OCI-LY7 (cell line): Measurements from ENCODE around the gene ETNPPL. TPM values are rescaled to one million over a fixed set of nuclear protein-coding genes. Genes with fewer than 3 reads are reported as not detected.

Experiments used
- BruUV-seq: library from RNA; stranded (reverse); fragments of 400-500 nt; replicated peaks from 2 replicates; lab custom pipeline; 2021; lab: Mats Ljungman, UMichigan
- CTCF ChIA-PET: fragments of 300-600 bp; sonication (Branson Sonifier 250); formaldehyde crosslinking; loops from one replicate; lab custom pipeline; 2022; ENCODE audit warnings: antibody characterized with exemption; ENCODE audit not compliant: unreplicated experiment; lab: Charles Lee
- POLR2A ChIA-PET: fragments of 300-600 bp; sonication (Branson Sonifier 250); formaldehyde crosslinking; loops from one replicate; lab custom pipeline; 2022; ENCODE audit warnings: antibody characterized with exemption; lab: Charles Lee
- DNase-seq: peaks from one replicate; pipeline ENCODE4 v3.0.0-alpha.2; 2015; ENCODE audit warnings: low spot score
- H2AFZ ChIP-seq: fragments of 200-600 bp; sonication (generic), shearing (Covaris generic); 2 replicates; pipeline ENCODE4 v1.6.1; 2014; ENCODE audit warnings: mild to moderate bottlenecking, antibody characterized with exemption, low read length, moderate library complexity
- H3K27ac ChIP-seq: fragments of 200-600 bp; sonication (generic); 2 replicates; pipeline ENCODE4 v1.5.1; 2014; ENCODE audit warnings: mixed run types, low read depth, mild to moderate bottlenecking, moderate library complexity, low read length, inconsistent platforms; ENCODE audit not compliant: poor library complexity, severe bottlenecking
- H3K36me3 ChIP-seq: fragments of 200-600 bp; sonication (generic); 2 replicates; pipeline ENCODE4 v1.6.1; 2014; ENCODE audit warnings: mild to moderate bottlenecking, antibody characterized with exemption, low read length, moderate library complexity, mixed read lengths; ENCODE audit not compliant: insufficient read depth
- H3K4me1 ChIP-seq: fragments of 200-600 bp; sonication (generic); 2 replicates; pipeline ENCODE4 v1.5.1; 2014; ENCODE audit warnings: mild to moderate bottlenecking, low read length; ENCODE audit not compliant: insufficient read depth, poor library complexity, severe bottlenecking
- H3K4me2 ChIP-seq: fragments of 200-600 bp; sonication (generic); 2 replicates; pipeline ENCODE4 v1.6.1; 2014; ENCODE audit warnings: mild to moderate bottlenecking, low read length
- H3K4me3 ChIP-seq: fragments of 200-600 bp; sonication (generic); 2 replicates; pipeline ENCODE4 v1.5.1; 2014; ENCODE audit warnings: mild to moderate bottlenecking, low read depth, low read length; ENCODE audit not compliant: poor library complexity, severe bottlenecking
- H3K79me2 ChIP-seq: fragments of 200-600 bp; sonication (generic); 2 replicates; pipeline ENCODE4 v1.6.1; 2016; ENCODE audit warnings: low read depth, mild to moderate bottlenecking, low read length, moderate library complexity, mixed read lengths; ENCODE audit not compliant: insufficient read depth
- H3K9me2 ChIP-seq: fragments of 200-600 bp; sonication (generic); 2 replicates; pipeline ENCODE4 v1.6.1; 2016; ENCODE audit warnings: mild to moderate bottlenecking, low read length, mixed read lengths; ENCODE audit not compliant: insufficient read depth
- H3K9me3 ChIP-seq: fragments of 200-600 bp; sonication (generic); 2 replicates; pipeline ENCODE4 v1.6.1; 2014; ENCODE audit warnings: mild to moderate bottlenecking, mixed run types, low read length, mixed read lengths
- H4K20me1 ChIP-seq: fragments of 200-600 bp; sonication (generic); 2 replicates; pipeline ENCODE4 v1.6.1; 2014; ENCODE audit warnings: mild to moderate bottlenecking, antibody characterized with exemption, low read length, moderate library complexity, mixed read lengths; ENCODE audit not compliant: insufficient read depth
- CTCF ChIP-seq: fragments of 200-600 bp; sonication (generic); conservative IDR thresholded peaks from 2 replicates; pipeline ENCODE4 v1.5.1; 2014; ENCODE audit warnings: mild to moderate bottlenecking, antibody characterized with exemption, low read length, moderate library complexity, mixed read lengths
- EZH2phosphoT487 ChIP-seq: fragments of 200-600 bp; sonication (generic); IDR thresholded peaks from 2 replicates; pipeline ENCODE4 v1.6.1; 2018; ENCODE audit warnings: low read depth, borderline replicate concordance, mild to moderate bottlenecking, mixed run types, antibody characterized with exemption, low read length, moderate library complexity, mixed read lengths
- intact Hi-C: fragments of 100-400 bp; cut with micrococcal nuclease; formaldehyde crosslinking; loops from one replicate; pipeline ENCODE4 v1.10.0; 2022; ENCODE audit not compliant: unreplicated experiment
- total RNA-seq, 2 experiments: library from RNA; depleted of rRNA in 1 of 2; stranded (reverse); fragments of >200 nt in 1 of 2; shearing (Covaris generic) in 1 of 2; gene quantifications; 2 replicates each; pipeline ENCODE4 v1.2.3, GENCODE V29; 2014 to 2022

The ETNPPL gene
- total RNA-seq, 2 experiments from 2014 or later = not detected

GRCh38 chr4:108738003-108738706 is 24.7 kb downstream of the ETNPPL start:
- Histone ChIP-seq H4K20me1 (no peaks in the 10 kb centered on the region), H3K79me2 (no peaks in the 10 kb centered on the region), H3K4me3 (no peak overlapping the region), H3K27ac (no peak overlapping the region), H3K36me3 (no peaks in the 10 kb centered on the region), H3K4me2 (no peak overlapping the region), H3K9me3 (no peaks in the 10 kb centered on the region), H3K4me1 (no peaks in the 10 kb centered on the region), H3K9me2 (no peaks in the 10 kb centered on the region), H2AFZ (no peak overlapping the region)
- ChIA-PET CTCF (no interaction called here), POLR2A (interaction anchor here (0.5 to 1.3 kb wide), 5 partner anchors 14 to 68 kb away, joined by 3 read pairs; no protein-coding TSS in a partner anchor)
- no peak for DNase-seq
- intact Hi-C loops = no loop called here
- BruUV-seq = no TSS peak
- TF ChIP-seq EZH2phosphoT487 (no peak), CTCF (no peak)

GRCh38 chr4:108731006-108731405 is 31.8 kb downstream of the ETNPPL start:
- BruUV-seq = no TSS peak
- no peaks in the 10 kb centered on the region for H3K4me1 ChIP-seq
- no peak for DNase-seq
- H3K27ac ChIP-seq = no peak overlapping the region
- no peaks in the 10 kb centered on the region for H3K36me3 ChIP-seq
- no peak overlapping the region for H3K4me3 ChIP-seq
- H3K9me2 ChIP-seq = no peaks in the 10 kb centered on the region
- H4K20me1 ChIP-seq = no peaks in the 10 kb centered on the region
- TF ChIP-seq EZH2phosphoT487 (no peak), CTCF (no peak)
- ChIA-PET CTCF (no interaction called here), POLR2A (no interaction called here)
- no peaks in the 10 kb centered on the region for H3K79me2 ChIP-seq
- H3K4me2 ChIP-seq = no peak overlapping the region
- no peak overlapping the region for H2AFZ ChIP-seq
- intact Hi-C loops = no loop called here
- H3K9me3 ChIP-seq = peaks cover 4% of the 10 kb centered on the region; the same call in 1 of the 2 replicates

GRCh38 chr4:108730579-108730978 is 32.3 kb downstream of the ETNPPL start:
- no peak for DNase-seq
- Histone ChIP-seq H3K79me2 (no peaks in the 10 kb centered on the region), H3K36me3 (no peaks in the 10 kb centered on the region), H3K9me3 (peaks cover 4% of the 10 kb centered on the region; the same call in 1 of the 2 replicates), H3K4me1 (no peaks in the 10 kb centered on the region), H3K9me2 (no peaks in the 10 kb centered on the region), H4K20me1 (no peaks in the 10 kb centered on the region), H3K27ac (no peak overlapping the region), H2AFZ (no peak overlapping the region), H3K4me2 (no peak overlapping the region), H3K4me3 (no peak overlapping the region)
- POLR2A ChIA-PET = no interaction called here
- no TSS peak for BruUV-seq
- TF ChIP-seq EZH2phosphoT487 = no peak
- CTCF ChIA-PET = no interaction called here
- intact Hi-C loops = no loop called here
